Heart left ventricle (tissue), 13 donors: Measurements from ENCODE around the gene TBC1D20.

Source experiments
- POLR2A ChIP-seq, 2 donors: fragments of 450-650 bp; IDR thresholded peaks; one replicate each; pipeline ENCODE4 v1.6.1; 2017; ENCODE audit warnings: antibody characterized with exemption in 2 of 2, mild to moderate bottlenecking in 2 of 2, moderate library complexity in 2 of 2
- TF ChIP-seq, protein P1 (sequence below), 12 donors: fragments of 200-600 bp; sonication (generic) in 4 of 12; IDR thresholded peaks; one replicate each; pipeline versions ENCODE4 v1.5.0 to v1.8.0; 2018 to 2022; ENCODE audit warnings: antibody characterized with exemption in 12 of 12, mild to moderate bottlenecking in 5 of 12
- donor health status: ischemic (EF 13 %, LVEDD 7.1; RV severe dilation, severe dysfunction).
- donor health status: DM: no; HTN: yes; CAD: no.
- donor health status: DM: no; HTN: no; CAD: no.
- donor health status: ischemic (EF 25% LVEDD 6.9; RV normal size, moderate dysfunction).
- donor health status: ischemic (EF 25% LVEDD 5.7; RV mildly dilated, moderate dysfunction).
- donor health status: ischemic (EF 35%, LVEDD 5.7; RV mildly dilated, moderate dysfunction).
- donor health status: nonischemic (EF 11% LVEDD 7.7; RV severe dilation, severe dysfunction).
- donor health status: DM: yes; HTN: yes; CAD: no.
- donor health status: PGD.
- donor health status: ischemic (EF 29% LVEDD 5.4; RV normal size, mild dysfunction).
- donor health status: nonischemic (EF 23%, LVEDD 6.1; RV moderate dilation, normal function).

DNA sequence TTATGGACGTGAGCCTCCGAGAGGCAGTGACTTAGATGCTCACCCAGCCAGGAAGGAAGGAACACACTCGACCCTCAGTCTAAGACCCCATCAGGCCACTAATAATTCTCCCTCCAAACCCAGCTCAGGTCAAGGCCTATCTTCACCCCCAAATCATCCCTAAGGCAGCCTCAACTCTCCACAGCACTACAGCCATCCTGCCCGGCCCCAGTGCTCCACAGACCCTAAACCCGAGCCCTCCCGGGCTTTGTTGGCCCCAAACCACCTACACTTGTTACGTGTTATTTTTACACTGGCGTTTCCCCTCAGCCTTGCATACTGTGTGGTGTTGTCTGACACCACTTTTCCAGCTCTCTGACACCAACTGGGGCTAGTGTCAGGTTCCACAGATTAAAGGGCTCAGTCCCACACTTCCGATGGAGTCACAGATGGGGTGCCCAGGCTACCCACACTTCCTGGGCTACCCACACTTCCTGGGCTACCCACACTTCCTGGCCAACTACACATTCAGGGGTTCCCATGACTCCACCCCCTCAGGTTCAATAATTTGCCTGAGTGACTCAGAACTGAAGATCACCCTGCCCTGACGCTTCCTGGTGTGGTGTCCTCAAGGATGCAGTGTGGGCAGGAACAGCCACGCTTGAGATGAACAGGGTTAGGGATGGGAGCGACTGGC, 28.9 kb downstream of the TBC1D20 start:
- no peak for TF ChIP-seq POLR2A (IDR thresholded peaks at IDR 0.05)
- TF ChIP-seq, protein P1, sequence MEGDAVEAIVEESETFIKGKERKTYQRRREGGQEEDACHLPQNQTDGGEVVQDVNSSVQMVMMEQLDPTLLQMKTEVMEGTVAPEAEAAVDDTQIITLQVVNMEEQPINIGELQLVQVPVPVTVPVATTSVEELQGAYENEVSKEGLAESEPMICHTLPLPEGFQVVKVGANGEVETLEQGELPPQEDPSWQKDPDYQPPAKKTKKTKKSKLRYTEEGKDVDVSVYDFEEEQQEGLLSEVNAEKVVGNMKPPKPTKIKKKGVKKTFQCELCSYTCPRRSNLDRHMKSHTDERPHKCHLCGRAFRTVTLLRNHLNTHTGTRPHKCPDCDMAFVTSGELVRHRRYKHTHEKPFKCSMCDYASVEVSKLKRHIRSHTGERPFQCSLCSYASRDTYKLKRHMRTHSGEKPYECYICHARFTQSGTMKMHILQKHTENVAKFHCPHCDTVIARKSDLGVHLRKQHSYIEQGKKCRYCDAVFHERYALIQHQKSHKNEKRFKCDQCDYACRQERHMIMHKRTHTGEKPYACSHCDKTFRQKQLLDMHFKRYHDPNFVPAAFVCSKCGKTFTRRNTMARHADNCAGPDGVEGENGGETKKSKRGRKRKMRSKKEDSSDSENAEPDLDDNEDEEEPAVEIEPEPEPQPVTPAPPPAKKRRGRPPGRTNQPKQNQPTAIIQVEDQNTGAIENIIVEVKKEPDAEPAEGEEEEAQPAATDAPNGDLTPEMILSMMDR (IDR thresholded peaks at IDR 0.05), result no peak
